GM19193 (cell line): ENCODE data around the gene TK2.

Experiments
- POLR2A ChIP-seq: IDR thresholded peaks from 4 replicates; pipeline ENCODE4 v1.6.1; 2011; ENCODE audit not compliant: insufficient read depth, insufficient read length; ENCODE audit errors: extremely low read depth

Gene TK2

DNA sequence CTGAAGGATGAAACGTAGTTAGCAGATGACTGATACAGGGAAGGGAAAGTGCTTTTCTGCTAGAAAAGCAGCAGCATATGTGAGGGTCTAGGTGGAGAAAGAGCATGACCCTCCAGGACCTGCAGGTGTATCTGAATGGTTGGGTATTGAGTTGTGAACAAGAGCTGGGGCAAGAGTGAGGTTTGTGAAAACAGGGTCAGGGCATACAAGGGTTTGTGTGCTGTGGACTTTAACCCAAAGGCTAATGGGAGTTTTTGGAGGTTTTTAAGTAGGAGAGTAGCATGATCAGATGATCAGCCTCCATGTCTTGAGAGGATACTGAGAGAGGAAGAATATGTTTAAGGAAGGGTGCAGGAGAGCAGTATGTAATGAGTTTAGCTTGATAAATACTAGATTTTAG, 10.2 kb upstream of the TK2 start:
- TF ChIP-seq POLR2A = no peak

DNA sequence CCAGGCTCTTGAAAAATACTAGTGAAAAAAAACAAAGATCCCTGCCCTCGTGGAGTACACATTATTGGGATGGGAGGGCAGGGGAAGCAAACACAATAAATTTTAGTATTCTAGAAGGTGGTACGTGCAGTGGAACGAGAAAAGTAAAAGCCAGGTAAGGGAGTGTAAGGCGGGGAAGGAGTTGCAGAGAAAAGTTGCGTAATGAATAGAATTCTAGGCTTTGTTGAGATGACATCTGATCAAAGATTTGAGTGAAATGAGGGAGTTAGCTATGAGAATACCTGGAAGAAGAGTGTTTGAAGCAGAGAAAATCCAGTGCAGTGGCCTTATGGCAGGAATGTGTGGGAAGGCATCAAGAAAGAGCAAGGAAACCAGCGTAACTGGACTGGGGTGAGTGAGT, 4.6 kb upstream of the TK2 start:
- no peak for TF ChIP-seq POLR2A

DNA sequence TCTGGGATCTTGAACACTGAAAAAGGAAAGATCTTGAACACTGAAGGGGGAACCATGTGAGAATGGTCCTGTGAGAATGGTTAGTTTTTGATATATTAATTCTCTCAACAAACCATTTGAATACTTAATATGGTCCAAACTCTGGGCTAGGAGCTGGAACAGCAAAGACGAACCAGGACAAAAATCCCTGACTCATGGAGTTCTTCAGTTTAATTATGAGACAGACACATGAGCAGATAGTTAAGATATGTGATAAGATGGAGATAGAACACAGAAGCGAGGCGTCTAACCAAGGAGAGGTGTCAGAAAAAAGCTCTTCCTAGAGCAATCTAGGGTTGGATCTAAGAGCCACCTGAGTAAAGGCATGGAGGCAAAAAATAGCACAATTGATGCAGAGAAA, 4.1 kb upstream of the TK2 start:
- TF ChIP-seq POLR2A = no peak

DNA sequence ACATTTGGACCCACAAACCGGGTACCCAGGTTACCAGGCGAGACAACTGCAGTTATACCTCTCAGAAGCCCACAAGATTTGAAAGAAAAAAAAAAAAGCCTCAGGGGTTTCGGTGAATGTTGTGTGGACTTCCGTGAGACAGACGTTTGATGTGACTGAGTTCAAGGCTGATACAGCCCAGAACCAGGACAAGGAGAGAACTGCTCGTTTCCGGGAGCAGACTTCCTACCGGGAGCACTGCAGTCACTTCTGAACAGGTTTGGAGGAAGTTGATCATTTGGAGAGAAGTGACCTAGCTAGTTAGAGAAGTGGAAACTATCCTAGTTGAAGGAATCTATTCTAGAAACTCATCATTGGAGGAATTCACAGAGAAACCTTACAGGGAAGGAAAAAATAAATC, 3.3 kb upstream of the TK2 start:
- TF ChIP-seq POLR2A = no peak

DNA sequence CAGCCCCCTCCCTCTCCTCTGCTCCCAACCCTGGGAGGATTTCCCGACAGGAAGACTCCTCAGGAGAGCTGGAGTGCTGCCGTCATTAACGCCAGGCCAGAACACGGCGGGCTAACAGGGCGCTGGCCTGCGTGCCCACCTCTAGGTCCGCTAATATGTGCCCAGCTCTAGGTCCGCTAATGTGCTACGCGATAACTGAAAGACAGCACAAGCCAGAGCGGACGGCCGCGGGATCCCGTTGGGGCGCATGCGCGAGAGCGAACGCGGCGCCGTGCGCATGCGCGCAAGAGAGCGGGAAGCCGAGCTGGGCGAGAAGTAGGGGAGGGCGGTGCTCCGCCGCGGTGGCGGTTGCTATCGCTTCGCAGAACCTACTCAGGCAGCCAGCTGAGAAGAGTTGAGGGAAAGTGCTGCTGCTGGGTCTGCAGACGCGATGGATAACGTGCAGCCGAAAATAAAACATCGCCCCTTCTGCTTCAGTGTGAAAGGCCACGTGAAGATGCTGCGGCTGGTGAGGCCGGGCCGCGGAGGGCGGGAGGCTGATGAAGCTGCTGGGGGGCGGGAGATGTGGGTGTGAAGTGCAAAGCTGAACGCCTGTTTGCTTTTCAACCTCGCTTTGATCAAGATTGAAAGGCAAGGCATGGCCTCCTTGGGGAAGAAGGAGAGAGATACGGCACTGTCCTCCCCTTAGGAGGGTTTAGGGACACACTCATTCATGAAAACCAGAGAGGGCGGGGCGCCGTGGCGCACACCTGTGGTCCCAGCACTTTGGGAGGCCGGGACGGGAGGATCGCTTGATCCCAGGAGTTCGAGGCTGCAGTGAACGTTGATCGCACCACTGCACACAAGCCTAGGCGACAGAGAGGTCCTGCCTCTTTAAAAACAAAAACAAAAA, 2.6 kb upstream of the TK2 start, which contains the start of gene CKLF:
CKLF (plus strand) TSS at position 291 of the 892 bp plus-strand sequence; CDS start at position 431, 140 bp downstream.
- TF ChIP-seq POLR2A = peak; percentile 93

DNA sequence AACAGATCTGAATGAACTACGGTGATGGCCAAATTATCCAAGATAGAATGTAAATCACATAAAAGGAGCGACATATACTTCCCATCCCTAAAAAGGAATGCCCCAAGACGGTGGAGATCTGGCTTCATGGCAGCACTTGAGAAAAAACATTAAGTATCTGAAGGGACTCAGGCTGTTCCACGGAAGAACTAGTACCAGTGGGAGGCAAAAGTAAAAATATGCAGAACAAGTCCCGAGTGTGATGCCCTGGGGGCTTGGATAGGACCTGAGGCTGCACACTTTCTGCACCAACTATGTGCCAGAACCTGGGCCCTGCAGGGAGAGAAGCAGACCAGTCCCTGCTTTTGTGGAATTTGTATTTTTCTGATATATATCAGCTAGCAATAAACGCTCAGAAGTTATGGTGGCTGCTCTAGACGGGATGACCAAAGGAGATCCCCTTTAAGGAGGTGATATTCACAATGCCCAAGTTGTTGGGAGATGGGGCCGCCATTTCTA, 1.9 kb upstream of the TK2 start:
- TF ChIP-seq POLR2A = no peak

DNA sequence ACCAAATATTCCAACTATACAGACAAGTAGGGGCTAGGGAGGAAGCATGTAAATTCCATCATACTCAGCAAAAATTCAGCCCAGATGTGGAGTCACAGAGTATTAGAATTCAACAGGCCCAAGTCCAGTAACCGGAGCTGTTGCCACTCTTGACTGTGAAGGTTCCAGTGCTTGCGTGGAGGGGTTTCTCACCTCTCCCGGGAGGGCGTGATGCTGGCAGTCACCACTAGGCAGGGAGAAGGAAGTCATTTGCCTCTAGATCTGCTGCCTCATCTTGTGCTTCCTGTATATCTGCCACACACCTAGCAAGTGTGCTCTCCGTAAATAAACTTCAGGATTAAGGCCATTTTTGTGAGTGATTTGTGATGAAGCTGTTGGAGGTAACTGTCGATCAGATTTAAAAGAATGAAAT, 1.4 kb upstream of the TK2 start:
- peak; percentile 28 for TF ChIP-seq POLR2A

DNA sequence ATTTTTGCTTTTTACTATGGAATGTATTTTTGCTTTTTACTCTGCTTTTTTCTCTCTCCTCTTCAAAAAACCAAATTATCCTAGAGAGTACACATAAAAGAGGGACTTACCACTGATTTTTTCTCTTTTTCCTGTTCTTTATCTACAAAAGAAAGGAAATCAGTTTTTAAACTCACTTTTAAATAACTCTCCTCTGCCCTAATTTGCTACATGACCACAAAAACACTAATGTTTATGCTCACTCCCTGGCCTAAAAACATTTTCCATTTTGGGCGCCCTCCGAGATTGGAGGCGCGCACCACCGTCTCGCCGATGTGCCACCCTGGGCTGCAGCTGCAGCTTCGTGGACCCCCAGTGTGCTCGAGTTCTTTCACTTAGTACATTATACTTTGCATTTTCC, 1.1 kb downstream of the TK2 start:
- TF ChIP-seq POLR2A = no peak

DNA sequence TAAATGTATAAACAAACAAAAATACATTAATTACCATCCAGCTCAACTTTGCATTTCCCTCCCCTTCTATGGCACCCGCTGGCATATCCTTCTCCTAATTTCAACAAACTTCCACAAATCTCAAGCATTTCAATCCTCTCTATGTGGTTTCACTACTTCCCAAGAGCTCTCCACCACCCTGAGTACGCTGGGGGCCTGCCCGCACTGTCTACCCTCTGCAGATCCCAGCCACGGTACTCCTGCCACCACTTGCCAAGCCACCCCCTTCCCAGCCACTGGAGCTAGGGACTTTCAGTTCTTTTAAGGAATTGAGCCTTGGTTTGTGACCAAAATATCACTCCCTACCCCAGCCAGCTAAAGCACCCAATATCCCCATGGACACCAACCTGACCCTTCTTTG, 1.9 kb downstream of the TK2 start:
- TF ChIP-seq POLR2A = no peak

DNA sequence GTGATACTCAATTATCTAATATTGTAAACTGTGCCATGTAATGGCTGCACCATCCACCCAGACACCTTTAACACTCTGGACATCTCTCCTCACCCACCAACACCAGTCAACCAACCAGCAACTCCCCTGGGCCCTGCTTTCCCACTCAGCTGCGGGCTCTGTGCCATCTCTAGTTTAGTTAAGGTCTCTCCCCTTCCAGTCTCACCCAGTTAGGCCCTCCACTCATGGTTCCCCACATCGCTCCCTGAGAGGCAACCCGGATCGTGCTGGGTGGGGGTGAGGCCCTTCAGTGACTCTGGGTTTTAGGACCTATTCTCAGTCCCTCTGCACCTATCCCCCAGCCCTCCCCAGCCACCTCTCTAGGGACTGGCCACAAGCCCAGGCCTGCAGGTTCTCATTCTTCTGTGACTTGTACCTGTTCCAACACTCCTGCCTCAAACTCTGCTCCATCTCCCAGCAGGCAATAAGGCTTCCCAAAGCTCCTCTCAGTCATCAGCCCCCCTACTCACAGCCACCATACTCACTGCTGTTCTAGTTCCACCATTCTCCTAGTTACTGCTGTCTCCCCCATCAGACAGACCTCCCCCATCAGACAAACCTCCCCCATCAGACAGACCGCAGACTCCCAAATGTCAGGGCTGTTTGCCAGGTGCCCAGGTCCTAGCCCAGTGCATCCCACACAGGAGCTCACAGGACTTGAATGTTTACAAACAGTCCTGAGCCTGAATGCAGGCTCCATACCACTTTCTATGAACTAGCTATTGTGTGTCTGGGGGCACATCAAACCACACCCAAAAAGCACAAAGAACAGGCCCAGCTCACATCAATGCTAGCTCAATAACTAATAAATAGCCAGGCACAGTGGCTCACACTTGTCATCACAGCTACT, 2.6 kb downstream of the TK2 start:
- no peak for TF ChIP-seq POLR2A

DNA sequence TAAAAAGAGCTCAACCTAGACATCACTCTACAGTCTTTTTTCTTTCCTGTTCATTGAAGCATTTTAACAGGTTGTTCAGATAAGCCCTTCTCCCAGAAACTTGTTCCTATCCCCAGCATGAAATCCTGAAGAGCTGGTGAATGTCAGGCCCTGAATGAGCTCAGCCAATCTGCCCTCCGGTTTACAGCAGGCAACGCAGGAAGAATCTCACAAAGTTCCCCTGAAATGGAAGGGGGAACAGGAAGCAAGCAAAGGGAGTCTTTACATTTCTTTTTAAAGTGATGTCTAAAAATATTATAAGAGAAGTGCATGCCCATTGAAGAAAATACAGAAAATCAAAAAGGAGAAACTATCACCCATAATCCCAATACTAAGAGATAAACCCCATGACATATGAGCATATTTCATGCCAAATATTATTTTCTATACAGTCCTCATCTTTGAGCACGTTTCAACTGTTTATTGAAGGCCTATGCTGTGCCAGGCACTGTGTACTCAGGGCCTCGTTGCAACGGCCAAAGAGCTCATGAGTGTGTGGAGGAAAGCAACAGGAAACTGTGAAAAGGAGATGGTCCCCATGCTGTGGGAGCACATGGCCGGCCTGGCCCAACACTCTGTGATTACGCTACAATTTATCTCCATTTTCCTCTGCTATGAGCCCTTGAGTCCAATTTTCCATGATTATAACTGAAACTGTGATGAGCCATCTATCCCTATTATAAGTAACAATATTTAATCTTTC, 5.7 kb downstream of the TK2 start:
- TF ChIP-seq POLR2A = no peak

DNA sequence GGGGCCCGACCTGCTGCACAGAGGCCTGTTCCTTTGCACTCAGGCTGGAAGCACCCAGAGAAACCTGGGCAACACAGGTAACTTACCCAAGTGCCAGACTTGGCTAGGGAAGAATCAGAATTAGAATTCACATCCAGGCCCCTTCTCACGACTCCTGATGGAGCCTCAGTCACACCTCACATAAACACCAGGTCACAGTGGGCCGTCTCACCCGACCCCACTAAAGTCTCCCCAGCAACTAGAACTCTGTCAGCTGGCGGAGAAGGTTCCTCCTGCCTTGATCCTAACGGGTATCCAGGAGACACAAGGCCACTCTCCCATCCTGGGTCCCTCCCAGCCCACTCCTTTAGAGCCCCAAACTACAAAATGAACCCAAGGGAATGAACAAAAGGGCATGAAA, 6.4 kb downstream of the TK2 start:
- no peak for TF ChIP-seq POLR2A

DNA sequence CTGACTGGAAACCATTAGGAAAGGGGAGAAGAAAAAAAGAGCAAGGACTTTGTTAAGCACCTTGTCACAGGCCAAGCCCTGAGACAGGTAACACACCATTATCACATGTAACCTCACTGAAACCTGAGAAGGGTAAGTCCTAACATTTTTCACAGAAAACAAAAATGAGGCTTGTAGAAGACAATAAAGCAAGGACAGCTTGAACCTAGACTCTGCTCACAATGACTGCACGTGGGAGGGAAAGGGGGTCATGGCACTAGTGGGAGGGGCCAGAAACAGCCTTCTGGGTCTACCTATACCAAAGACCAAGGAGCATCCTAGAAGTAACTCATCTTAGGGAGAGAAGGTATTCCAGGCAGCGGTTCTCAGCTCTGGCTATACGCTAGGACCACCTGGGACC, 7.5 kb downstream of the TK2 start:
- no peak for TF ChIP-seq POLR2A

DNA sequence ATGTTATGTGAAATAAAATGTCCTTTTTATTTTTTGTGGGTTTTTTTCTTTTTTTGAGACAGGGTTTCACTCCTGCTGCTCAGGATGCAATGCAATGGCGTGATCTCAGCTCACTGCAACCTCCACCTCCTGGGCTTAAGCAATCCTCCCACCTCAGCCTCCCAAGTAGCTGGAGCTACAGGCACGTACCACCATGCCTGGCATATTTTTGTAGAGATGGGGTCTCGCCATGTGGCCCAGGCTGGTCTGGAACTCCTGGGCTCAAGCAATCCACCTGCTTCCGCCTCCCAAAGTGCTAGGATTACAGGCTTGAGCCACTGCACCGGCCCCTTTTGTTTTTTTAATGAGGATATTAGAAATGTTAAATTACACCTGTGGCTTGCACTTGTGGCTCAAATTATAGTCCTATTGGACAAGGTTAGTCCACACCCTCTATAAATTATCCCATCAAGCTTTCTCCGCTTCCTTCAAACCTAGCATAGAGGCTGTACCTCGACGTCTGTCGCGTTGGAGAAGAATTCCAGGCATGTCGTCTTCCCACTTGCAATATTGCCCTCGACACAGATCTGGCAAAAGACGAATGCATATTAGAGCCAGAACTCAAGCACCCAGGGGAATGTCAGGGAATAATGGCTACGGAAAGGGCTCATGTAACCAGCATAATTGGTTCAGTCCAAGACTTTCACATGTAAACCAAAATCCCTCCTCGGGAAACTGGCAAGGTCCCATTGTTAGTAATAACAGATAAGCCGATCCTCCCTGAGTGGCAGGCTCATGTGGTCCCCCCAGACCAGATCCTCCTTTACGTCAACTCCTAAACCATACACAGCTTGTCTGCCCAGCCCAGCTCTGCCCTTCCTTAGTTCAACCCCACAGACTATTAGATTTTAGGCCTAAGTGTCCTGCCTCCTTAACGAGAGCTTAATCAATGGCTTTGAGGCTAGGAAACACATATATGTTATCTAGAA, 8.2 kb downstream of the TK2 start:
- no peak for TF ChIP-seq POLR2A
